ENCODE results near the gene CR2. TPM values are rescaled to one million over a fixed set of nuclear protein-coding genes. Genes with fewer than 3 reads are reported as not detected.

Gene CR2
- total and polyA plus RNA-seq, 4 donors, result 0.05 to 0.36 (median 0.14) TPM; not detected in 1

Other genes with a start within 250 kb of the CR2 start
- gene CD55, start 132.7 kb upstream of the CR2 start, total RNA-seq, result 10 to 100 TPM; 11.0 to 27.6 TPM
- gene CD55, start 132.7 kb upstream of the CR2 start, polyA plus RNA-seq, result 10 to 100 TPM; 11.9 to 13.3 TPM
- gene CR1, start 41.8 kb downstream of the CR2 start, total RNA-seq, result 10 to 100 TPM; 12.0 to 16.7 TPM
- gene CR1, start 41.8 kb downstream of the CR2 start, polyA plus RNA-seq, result 1 to 10 TPM in 1 of 2 donors, under 1 TPM in 1; 0.78 to 2.8 TPM
- 10 to 100 TPM in 1 of 2 donors, under 1 TPM in 1; 0.33 to 30.9 TPM for gene CR1L, start 190.8 kb downstream of the CR2 start, total RNA-seq
- under 1 TPM; 0.18 to 0.50 TPM for gene CR1L, start 190.8 kb downstream of the CR2 start, polyA plus RNA-seq

All from liver (tissue), 4 donors.